ENCODE data around the gene BTG1.
A peak's percentile ranks its signal among the peaks of the same experiment; 100 is the strongest.

BTG1 gene, protein sequence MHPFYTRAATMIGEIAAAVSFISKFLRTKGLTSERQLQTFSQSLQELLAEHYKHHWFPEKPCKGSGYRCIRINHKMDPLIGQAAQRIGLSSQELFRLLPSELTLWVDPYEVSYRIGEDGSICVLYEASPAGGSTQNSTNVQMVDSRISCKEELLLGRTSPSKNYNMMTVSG

GRCh38 chr12:92145731-92146496, at the start of gene BTG1:
TSS of gene BTG1 (minus strand) at chr12:92145846. CDS start at chr12:92145535, 311 bp downstream.
- no peak for TF ChIP-seq CTCF (IDR thresholded peaks at IDR 0.05; ENCODE audit: borderline replicate concordance, insufficient read depth, low read depth, low read length)

DNA sequence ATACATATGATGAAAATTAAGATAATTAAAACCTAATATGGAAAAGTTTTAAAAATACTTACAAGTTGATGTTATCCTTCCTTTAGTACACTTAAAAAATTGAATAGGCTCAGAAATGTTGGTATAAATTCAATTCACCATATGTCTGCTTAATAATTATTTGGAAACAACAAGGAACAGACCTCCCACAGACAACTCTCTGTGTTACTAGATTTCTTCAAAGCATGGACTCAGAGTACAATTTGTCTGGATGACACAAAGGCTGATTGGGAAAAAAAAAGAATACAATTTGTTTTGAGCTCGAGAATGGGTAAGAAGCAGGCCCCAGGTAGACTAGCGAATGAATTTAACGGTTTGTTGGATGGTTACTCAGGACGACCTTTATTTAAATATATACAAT, 48.9 kb upstream of the BTG1 start:
- TF ChIP-seq CTCF (IDR thresholded peaks at IDR 0.05; ENCODE audit: borderline replicate concordance, insufficient read depth, low read depth, low read length) = no peak
- no peak overlapping the region for H3K4me3 ChIP-seq (ENCODE audit: low read depth, low read length)

More at GRCh38 chr12:92145731-92146496, at the start of gene BTG1:
- peak within 1 kb of the TSS; percentile 98 for H3K4me3 ChIP-seq (ENCODE audit: low read depth, low read length)

DNA sequence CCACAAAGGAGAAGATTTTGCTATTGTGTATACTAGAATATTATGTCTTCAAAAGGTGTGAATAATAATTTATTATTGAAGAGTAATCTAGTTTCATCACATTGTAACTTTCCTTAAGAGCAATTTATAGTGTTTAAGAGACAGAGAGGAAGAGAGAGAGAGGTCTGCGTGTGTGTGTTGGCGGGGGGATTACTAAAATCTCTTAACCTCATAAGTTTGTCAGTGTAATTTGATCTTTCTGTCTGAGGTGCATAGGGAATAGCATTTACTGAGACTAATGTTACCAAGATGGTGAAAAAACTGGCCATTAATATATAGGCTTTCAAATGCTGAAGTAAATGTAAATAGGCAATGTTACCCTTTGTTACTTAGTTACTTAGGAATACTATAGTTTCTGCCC, 48.2 kb upstream of the BTG1 start:
- H3K4me3 ChIP-seq (ENCODE audit: low read depth, low read length) = no peak overlapping the region
- no peak for TF ChIP-seq CTCF (IDR thresholded peaks at IDR 0.05; ENCODE audit: borderline replicate concordance, insufficient read depth, low read depth, low read length)

GRCh38 chr12:92193063-92193462, 47.4 kb upstream of the BTG1 start:
- no peak for TF ChIP-seq CTCF (IDR thresholded peaks at IDR 0.05; ENCODE audit: borderline replicate concordance, insufficient read depth, low read depth, low read length)
- H3K4me3 ChIP-seq (ENCODE audit: low read depth, low read length) = no peak overlapping the region

DNA sequence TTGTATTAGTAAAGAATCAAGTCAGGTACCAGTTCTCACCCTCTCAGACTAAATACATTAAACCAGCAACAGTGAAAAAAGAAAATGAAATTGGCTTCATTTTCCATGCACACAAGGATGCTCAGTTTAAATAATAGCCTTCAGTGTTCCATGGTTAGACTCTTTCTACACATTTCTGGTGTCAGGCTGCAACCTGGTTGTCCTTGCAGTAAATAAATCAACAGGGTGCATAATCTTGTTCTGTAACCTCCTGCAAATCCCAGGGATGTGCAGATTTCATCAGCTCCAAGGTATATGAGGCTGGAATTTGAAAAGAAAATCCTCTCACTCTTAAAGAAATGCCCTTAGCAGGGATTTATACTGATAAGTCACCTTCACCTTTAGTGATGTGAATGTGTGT, 46.7 kb upstream of the BTG1 start:
- no peak overlapping the region for H3K4me3 ChIP-seq (ENCODE audit: low read depth, low read length)
- TF ChIP-seq CTCF (IDR thresholded peaks at IDR 0.05; ENCODE audit: borderline replicate concordance, insufficient read depth, low read depth, low read length) = no peak

DNA sequence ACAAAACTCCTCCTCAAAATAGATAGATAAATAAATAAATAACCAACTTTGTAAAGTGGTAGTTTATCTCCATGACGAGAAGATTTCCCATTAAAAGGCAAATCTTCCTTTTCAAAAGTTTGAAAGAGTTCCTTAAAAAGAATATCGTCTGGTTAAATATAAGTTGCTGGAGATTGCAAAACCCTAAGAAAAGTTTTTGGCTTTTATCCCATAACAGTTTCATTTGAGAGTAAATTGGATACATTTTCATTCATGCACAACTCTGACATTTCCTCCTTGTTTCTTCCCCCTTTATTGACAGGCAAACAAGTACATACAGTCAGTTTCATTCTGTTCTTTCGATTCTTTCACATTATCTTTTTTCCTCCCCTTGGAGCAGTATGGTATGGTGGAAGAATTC, 45.4 kb upstream of the BTG1 start:
- TF ChIP-seq CTCF (IDR thresholded peaks at IDR 0.05; ENCODE audit: borderline replicate concordance, insufficient read depth, low read depth, low read length) = no peak
- no peak overlapping the region for H3K4me3 ChIP-seq (ENCODE audit: low read depth, low read length)
